HEK293 (cell line): Measurements from ENCODE around the gene ABHD4.

ENCODE experiments used
- CTCF ChIA-PET: fragments of 350-600 bp; formaldehyde crosslinking; extraction: SDS; loops from one replicate; lab custom pipeline; 2021; ENCODE audit warnings: antibody characterized with exemption; lab: Yijun Ruan, JAX
- POLR2A ChIA-PET: fragments of 300-600 bp; formaldehyde crosslinking; extraction: SDS; loops from one replicate; lab custom pipeline; 2020; ENCODE audit warnings: antibody characterized with exemption, inconsistent platforms; lab: Yijun Ruan, JAX
- H3K27ac ChIP-seq: fragments of 200-500 bp; sonication (Bioruptor generic); 2 replicates; pipeline ENCODE4 v1.5.1; 2014; ENCODE audit warnings: low read depth, low read length, control low read depth, inconsistent platforms; ENCODE audit errors: extremely low read depth
- H3K36me3 ChIP-seq, 2 experiments: fragments of 200-500 bp in 1 of 2; sonication (Bioruptor generic) in 1 of 2; 1 replicate in 1 of 2; 2 replicates in 1 of 2; pipeline ENCODE4 v1.5.1; 2014 to 2017; ENCODE audit warnings: inconsistent platforms in 2 of 2, low read length in 2 of 2; ENCODE audit not compliant: control insufficient read depth in 2 of 2, insufficient read depth in 1 of 2
- H3K4me1 ChIP-seq: fragments of 200-500 bp; sonication (Bioruptor generic); 2 replicates; pipeline ENCODE4 v1.5.1; 2014; ENCODE audit warnings: mild to moderate bottlenecking, low read length, inconsistent platforms; ENCODE audit not compliant: control insufficient read depth, insufficient read depth
- H3K4me3 ChIP-seq: 2 replicates; pipeline ENCODE4 v1.5.1; 2011; ENCODE audit warnings: low read depth, mild to moderate bottlenecking, control low read depth, low read length, moderate library complexity
- H3K9me3 ChIP-seq: fragments of 200-500 bp; sonication (Bioruptor generic); 2 replicates; pipeline ENCODE4 v1.5.1; 2014; ENCODE audit warnings: low read depth, low read length, inconsistent platforms; ENCODE audit not compliant: control insufficient read depth, insufficient read depth
- GLIS2 ChIP-seq: fragments of 450-650 bp; formaldehyde crosslinking; IDR thresholded peaks from 2 replicates; pipeline ENCODE4 v1.5.1; 2016; ENCODE audit warnings: missing biosample characterization, missing genetic modification characterization
- SCRT1 ChIP-seq: fragments of 450-650 bp; formaldehyde crosslinking; IDR thresholded peaks from 2 replicates; pipeline ENCODE4 v1.5.1; 2016; ENCODE audit warnings: missing biosample characterization, missing genetic modification characterization, borderline replicate concordance
- WT1 ChIP-seq: fragments of 450-650 bp; formaldehyde crosslinking; IDR thresholded peaks from 2 replicates; pipeline ENCODE4 v1.5.1; 2016; ENCODE audit warnings: missing biosample characterization, missing genetic modification characterization
- YY1 ChIP-seq: fragments of 450-650 bp; formaldehyde crosslinking; IDR thresholded peaks from 2 replicates; pipeline ENCODE4 v1.5.1; 2018; ENCODE audit warnings: missing biosample characterization, missing genetic modification characterization
- ZIC2 ChIP-seq: fragments of 450-650 bp; formaldehyde crosslinking; IDR thresholded peaks from 2 replicates; pipeline ENCODE4 v1.5.1; 2016; ENCODE audit warnings: missing biosample characterization, missing genetic modification characterization
- ZNF10 ChIP-seq: fragments of 450-650 bp; formaldehyde crosslinking; IDR thresholded peaks from 2 replicates; pipeline ENCODE4 v1.5.1; 2017; ENCODE audit warnings: missing biosample characterization, missing genetic modification characterization
- ZNF221 ChIP-seq: fragments of 450-650 bp; formaldehyde crosslinking; IDR thresholded peaks from 2 replicates; pipeline ENCODE4 v1.5.1; 2017; ENCODE audit warnings: missing biosample characterization, missing genetic modification characterization, borderline replicate concordance
- ZNF354C ChIP-seq: fragments of 450-650 bp; formaldehyde crosslinking; IDR thresholded peaks from 2 replicates; pipeline ENCODE4 v1.5.1; 2016; ENCODE audit warnings: missing biosample characterization, missing genetic modification characterization, low read depth, borderline replicate concordance
- ZNF426 ChIP-seq: fragments of 450-650 bp; formaldehyde crosslinking; IDR thresholded peaks from 2 replicates; pipeline ENCODE4 v1.5.1; 2017; ENCODE audit warnings: missing biosample characterization, missing genetic modification characterization, mild to moderate bottlenecking, inconsistent platforms, moderate library complexity
- ZNF510 ChIP-seq: fragments of 450-650 bp; formaldehyde crosslinking; IDR thresholded peaks from 2 replicates; pipeline ENCODE4 v1.5.1; 2018; ENCODE audit warnings: mild to moderate bottlenecking, missing genetic modification characterization, missing biosample characterization; ENCODE audit not compliant: insufficient replicate concordance
- ZNF530 ChIP-seq: fragments of 450-650 bp; formaldehyde crosslinking; IDR thresholded peaks from 2 replicates; pipeline ENCODE4 v1.5.1; 2016; ENCODE audit warnings: low read depth, missing biosample characterization, missing genetic modification characterization
- ZNF549 ChIP-seq: fragments of 450-650 bp; IDR thresholded peaks from 2 replicates; pipeline ENCODE4 v1.5.1; 2018; ENCODE audit warnings: missing biosample characterization, missing genetic modification characterization, mild to moderate bottlenecking, inconsistent platforms, moderate library complexity
- ZNF610 ChIP-seq: fragments of 450-650 bp; formaldehyde crosslinking; IDR thresholded peaks from 2 replicates; pipeline ENCODE4 v1.5.1; 2016; ENCODE audit warnings: missing biosample characterization, missing genetic modification characterization, borderline replicate concordance
- ZNF621 ChIP-seq: fragments of 450-650 bp; formaldehyde crosslinking; IDR thresholded peaks from 2 replicates; pipeline ENCODE4 v1.5.1; 2017; ENCODE audit warnings: missing biosample characterization, missing genetic modification characterization
- ZNF677 ChIP-seq: fragments of 450-650 bp; IDR thresholded peaks from 2 replicates; pipeline ENCODE4 v1.5.0; 2018; ENCODE audit warnings: missing biosample characterization, mild to moderate bottlenecking, missing genetic modification characterization, moderate library complexity
- ZNF791 ChIP-seq: fragments of 450-650 bp; formaldehyde crosslinking; IDR thresholded peaks from 2 replicates; pipeline ENCODE4 v1.5.1; 2016; ENCODE audit warnings: missing biosample characterization, missing genetic modification characterization
- TF ChIP-seq, protein P1 (sequence below): fragments of 450-650 bp; formaldehyde crosslinking; IDR thresholded peaks from 2 replicates; pipeline ENCODE4 v1.5.1; 2016; ENCODE audit warnings: missing biosample characterization, missing genetic modification characterization
- TF ChIP-seq, protein P2 (sequence below): fragments of 450-650 bp; formaldehyde crosslinking; IDR thresholded peaks from 2 replicates; pipeline ENCODE4 v1.5.1; 2017; ENCODE audit warnings: missing biosample characterization, missing genetic modification characterization
- TF ChIP-seq, protein P3 (sequence below): fragments of 450-650 bp; formaldehyde crosslinking; IDR thresholded peaks from 2 replicates; pipeline ENCODE4 v1.5.1; 2017; ENCODE audit warnings: missing biosample characterization, missing genetic modification characterization
- TF ChIP-seq, protein P4 (sequence below): fragments of 450-650 bp; formaldehyde crosslinking; IDR thresholded peaks from 2 replicates; pipeline ENCODE4 v1.5.1; 2017; ENCODE audit warnings: missing biosample characterization, missing genetic modification characterization

Gene ABHD4

DNA sequence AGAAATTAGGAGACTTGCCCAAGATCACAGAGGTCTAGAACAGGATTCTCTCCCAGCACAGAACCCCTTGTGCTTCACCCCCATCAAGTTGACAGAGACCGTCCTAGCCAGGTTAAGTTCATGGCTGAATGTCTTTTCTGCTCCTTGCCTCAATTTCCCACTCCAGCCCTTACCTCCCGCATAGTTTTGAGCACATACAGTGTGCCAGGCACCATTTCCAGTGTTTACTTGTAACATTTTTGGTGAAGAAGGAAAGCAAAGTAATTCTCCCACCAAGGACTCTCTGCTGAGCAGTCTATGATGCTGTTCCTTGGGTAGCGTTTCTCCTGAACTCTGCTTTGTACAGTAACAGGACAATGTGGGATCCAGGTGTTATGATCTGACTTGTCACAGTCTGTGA lies 1.2 kb downstream of the ABHD4 start:
- CTCF ChIA-PET = interaction anchor here (0.7 to 1.7 kb wide), 11 partner anchors 10 to 459 kb away, joined by 3 to 7 read pairs (median 4); partner anchors contain the start of gene DAD1
- POLR2A ChIA-PET = interaction anchor here (1.7 to 2.9 kb wide), 2 partner anchors 8 to 10 kb away, joined by 6 to 22 read pairs; partner anchors contain the start of gene DAD1
- H3K4me3 ChIP-seq = no peak overlapping the region; the same call in 1 of the 2 replicates

DNA sequence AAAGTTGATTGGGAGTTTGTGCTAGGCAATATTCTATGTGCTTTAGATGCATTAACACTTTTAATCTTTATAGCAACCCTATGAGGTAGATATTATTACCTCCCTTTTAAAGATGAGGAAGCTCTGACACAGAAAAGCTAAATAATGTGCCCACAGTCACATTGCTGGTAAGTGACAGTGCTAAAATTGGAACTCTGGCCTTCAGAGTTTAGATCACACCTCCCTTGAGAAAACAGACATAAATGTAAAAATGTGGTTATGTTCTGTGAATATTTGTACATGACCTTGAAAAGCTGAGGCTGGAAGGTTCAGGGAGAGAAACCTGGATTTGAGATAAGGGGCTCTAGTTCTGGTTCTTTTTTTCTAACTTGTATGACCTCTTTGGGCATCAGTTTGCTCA lies 1.9 kb downstream of the ABHD4 start:
- POLR2A ChIA-PET = no interaction called here

More for the DNA sequence above, 1.2 kb downstream of the ABHD4 start:
- peaks cover 0 to 30% of the 10 kb centered on the region in 2 experiments; a peak in 2 of 3 replicates for H3K36me3 ChIP-seq
- H3K4me1 ChIP-seq = 0 out of 2 replicates have a peak, but pooled peaks cover 2% of the 10 kb centered on the region
- no peaks in the 10 kb centered on the region for H3K9me3 ChIP-seq
- H3K27ac ChIP-seq = no peak overlapping the region
- no peak for TF ChIP-seq YY1 (tag by site-specific recombination)
- no peak for TF ChIP-seq ZNF426 (tag by site-specific recombination)
- TF ChIP-seq, protein P1, sequence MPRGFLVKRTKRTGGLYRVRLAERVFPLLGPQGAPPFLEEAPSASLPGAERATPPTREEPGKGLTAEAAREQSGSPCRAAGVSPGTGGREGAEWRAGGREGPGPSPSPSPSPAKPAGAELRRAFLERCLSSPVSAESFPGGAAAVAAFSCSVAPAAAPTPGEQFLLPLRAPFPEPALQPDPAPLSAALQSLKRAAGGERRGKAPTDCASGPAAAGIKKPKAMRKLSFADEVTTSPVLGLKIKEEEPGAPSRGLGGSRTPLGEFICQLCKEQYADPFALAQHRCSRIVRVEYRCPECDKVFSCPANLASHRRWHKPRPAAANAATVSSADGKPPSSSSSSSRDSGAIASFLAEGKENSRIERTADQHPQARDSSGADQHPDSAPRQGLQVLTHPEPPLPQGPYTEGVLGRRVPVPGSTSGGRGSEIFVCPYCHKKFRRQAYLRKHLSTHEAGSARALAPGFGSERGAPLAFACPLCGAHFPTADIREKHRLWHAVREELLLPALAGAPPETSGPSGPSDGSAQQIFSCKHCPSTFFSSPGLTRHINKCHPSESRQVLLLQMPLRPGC (tag by site-specific recombination) = no peak
- TF ChIP-seq ZNF621 (tag by site-specific recombination) = no peak
- TF ChIP-seq, protein P2, sequence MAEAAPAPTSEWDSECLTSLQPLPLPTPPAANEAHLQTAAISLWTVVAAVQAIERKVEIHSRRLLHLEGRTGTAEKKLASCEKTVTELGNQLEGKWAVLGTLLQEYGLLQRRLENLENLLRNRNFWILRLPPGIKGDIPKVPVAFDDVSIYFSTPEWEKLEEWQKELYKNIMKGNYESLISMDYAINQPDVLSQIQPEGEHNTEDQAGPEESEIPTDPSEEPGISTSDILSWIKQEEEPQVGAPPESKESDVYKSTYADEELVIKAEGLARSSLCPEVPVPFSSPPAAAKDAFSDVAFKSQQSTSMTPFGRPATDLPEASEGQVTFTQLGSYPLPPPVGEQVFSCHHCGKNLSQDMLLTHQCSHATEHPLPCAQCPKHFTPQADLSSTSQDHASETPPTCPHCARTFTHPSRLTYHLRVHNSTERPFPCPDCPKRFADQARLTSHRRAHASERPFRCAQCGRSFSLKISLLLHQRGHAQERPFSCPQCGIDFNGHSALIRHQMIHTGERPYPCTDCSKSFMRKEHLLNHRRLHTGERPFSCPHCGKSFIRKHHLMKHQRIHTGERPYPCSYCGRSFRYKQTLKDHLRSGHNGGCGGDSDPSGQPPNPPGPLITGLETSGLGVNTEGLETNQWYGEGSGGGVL (tag by site-specific recombination) = no peak
- TF ChIP-seq ZNF354C (tag by site-specific recombination) = no peak
- no peak for TF ChIP-seq GLIS2

More for the DNA sequence above, 1.9 kb downstream of the ABHD4 start:
- Histone ChIP-seq H3K36me3 (peaks cover 0 to 37% of the 10 kb centered on the region in 2 experiments; a peak in 2 of 3 replicates), H3K9me3 (no peaks in the 10 kb centered on the region), H3K4me1 (0 out of 2 replicates have a peak, but pooled peaks cover 2% of the 10 kb centered on the region), H3K27ac (no peak overlapping the region), H3K4me3 (no peak overlapping the region)
- TF ChIP-seq ZIC2 (no peak), ZNF549 (no peak), ZNF610 (no peak), ZNF10 (tag by site-specific recombination) (no peak), ZNF791 (tag by site-specific recombination) (no peak), WT1 (no peak), ZNF530 (tag by site-specific recombination) (no peak), ZNF354C (tag by site-specific recombination) (no peak), ZNF510 (tag by site-specific recombination) (no peak), SCRT1 (tag by site-specific recombination) (no peak), ZNF221 (tag by site-specific recombination) (no peak), ZNF677 (tag by site-specific recombination) (no peak)
- TF ChIP-seq, protein P3, sequence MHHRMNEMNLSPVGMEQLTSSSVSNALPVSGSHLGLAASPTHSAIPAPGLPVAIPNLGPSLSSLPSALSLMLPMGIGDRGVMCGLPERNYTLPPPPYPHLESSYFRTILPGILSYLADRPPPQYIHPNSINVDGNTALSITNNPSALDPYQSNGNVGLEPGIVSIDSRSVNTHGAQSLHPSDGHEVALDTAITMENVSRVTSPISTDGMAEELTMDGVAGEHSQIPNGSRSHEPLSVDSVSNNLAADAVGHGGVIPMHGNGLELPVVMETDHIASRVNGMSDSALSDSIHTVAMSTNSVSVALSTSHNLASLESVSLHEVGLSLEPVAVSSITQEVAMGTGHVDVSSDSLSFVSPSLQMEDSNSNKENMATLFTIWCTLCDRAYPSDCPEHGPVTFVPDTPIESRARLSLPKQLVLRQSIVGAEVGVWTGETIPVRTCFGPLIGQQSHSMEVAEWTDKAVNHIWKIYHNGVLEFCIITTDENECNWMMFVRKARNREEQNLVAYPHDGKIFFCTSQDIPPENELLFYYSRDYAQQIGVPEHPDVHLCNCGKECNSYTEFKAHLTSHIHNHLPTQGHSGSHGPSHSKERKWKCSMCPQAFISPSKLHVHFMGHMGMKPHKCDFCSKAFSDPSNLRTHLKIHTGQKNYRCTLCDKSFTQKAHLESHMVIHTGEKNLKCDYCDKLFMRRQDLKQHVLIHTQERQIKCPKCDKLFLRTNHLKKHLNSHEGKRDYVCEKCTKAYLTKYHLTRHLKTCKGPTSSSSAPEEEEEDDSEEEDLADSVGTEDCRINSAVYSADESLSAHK (tag by site-specific recombination) = no peak
- TF ChIP-seq, protein P4, sequence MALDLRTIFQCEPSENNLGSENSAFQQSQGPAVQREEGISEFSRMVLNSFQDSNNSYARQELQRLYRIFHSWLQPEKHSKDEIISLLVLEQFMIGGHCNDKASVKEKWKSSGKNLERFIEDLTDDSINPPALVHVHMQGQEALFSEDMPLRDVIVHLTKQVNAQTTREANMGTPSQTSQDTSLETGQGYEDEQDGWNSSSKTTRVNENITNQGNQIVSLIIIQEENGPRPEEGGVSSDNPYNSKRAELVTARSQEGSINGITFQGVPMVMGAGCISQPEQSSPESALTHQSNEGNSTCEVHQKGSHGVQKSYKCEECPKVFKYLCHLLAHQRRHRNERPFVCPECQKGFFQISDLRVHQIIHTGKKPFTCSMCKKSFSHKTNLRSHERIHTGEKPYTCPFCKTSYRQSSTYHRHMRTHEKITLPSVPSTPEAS = no peak
- CTCF ChIA-PET = interaction anchor here (0.8 to 1.3 kb wide), 3 partner anchors 10 to 30 kb away, joined by 3 to 4 read pairs (median 3); no protein-coding TSS in a partner anchor
